DMS53 treated with DMSO at 0.1 percent for 48 hours (cell line): ENCODE measurements around the gene ADCY10.
"Not testable (repeated sequence)": the region's sequence is repeated elsewhere in the genome, so short reads cannot be mapped to it uniquely, and the experiment has no call there.

Experiments
- DNase-seq: peaks from one replicate; lab custom pipeline; 2025; ENCODE audit not compliant: unreplicated experiment; lab: John Stamatoyannopoulos, UW

ADCY10 gene

GRCh38 chr1:167882376-167882775 lies 31.6 kb downstream of the ADCY10 start:
- DNase-seq, result no peak

- DNase-seq, result no peak
Measured at GRCh38 chr1:167881786-167882185, 32.1 kb downstream of the ADCY10 start.

- no peak for DNase-seq
Measured at GRCh38 chr1:167881069-167881468, 32.9 kb downstream of the ADCY10 start.

- no peak for DNase-seq
Measured at GRCh38 chr1:167880580-167881021, 33.3 kb downstream of the ADCY10 start.

- no peak for DNase-seq
Measured at GRCh38 chr1:167879508-167879907, 34.4 kb downstream of the ADCY10 start.

GRCh38 chr1:167878372-167879160 lies 35.4 kb downstream of the ADCY10 start:
- no peak for DNase-seq

- DNase-seq, result no peak
Measured at GRCh38 chr1:167876597-167877175, 37.2 kb downstream of the ADCY10 start.

- DNase-seq, result no peak
Measured at GRCh38 chr1:167871331-167871730, 42.6 kb downstream of the ADCY10 start.

- not testable (repeated sequence) for DNase-seq
Measured at GRCh38 chr1:167869157-167870001, 44.6 kb downstream of the ADCY10 start.

- not testable (repeated sequence) for DNase-seq
Measured at GRCh38 chr1:167866739-167867414, 47.1 kb downstream of the ADCY10 start.

- not testable (repeated sequence) for DNase-seq
Measured at GRCh38 chr1:167866326-167866725, 47.6 kb downstream of the ADCY10 start.

- not testable (repeated sequence) for DNase-seq
Measured at GRCh38 chr1:167865804-167866308, 48.1 kb downstream of the ADCY10 start.

GRCh38 chr1:167865193-167865592 lies 48.7 kb downstream of the ADCY10 start:
- not testable (repeated sequence) for DNase-seq

GRCh38 chr1:167864392-167865032 lies 49.4 kb downstream of the ADCY10 start:
- DNase-seq, result no peak

GRCh38 chr1:167863921-167864279 lies 50.0 kb downstream of the ADCY10 start:
- no peak for DNase-seq

GRCh38 chr1:167863191-167863920 lies 50.6 kb downstream of the ADCY10 start:
- not testable (repeated sequence) for DNase-seq

GRCh38 chr1:167862432-167863076 lies 51.4 kb downstream of the ADCY10 start:
- no peak for DNase-seq

- no peak for DNase-seq
Measured at GRCh38 chr1:167861664-167862381, 52.1 kb downstream of the ADCY10 start.
